OCI-LY7 (cell line): ENCODE results near the gene TRIM16. TPM values are rescaled to one million over a fixed set of nuclear protein-coding genes. Genes with fewer than 3 reads are reported as not detected.
"Not testable (repeated sequence)": the region's sequence is repeated elsewhere in the genome, so short reads cannot be mapped to it uniquely, and the experiment has no call there.

Source experiments
- BruUV-seq: library from RNA; stranded (reverse); fragments of 400-500 nt; replicated peaks from 2 replicates; lab custom pipeline; 2021; lab: Mats Ljungman, UMichigan
- CTCF ChIA-PET: fragments of 300-600 bp; sonication (Branson Sonifier 250); formaldehyde crosslinking; loops from one replicate; lab custom pipeline; 2022; ENCODE audit warnings: antibody characterized with exemption; ENCODE audit not compliant: unreplicated experiment; lab: Charles Lee
- POLR2A ChIA-PET: fragments of 300-600 bp; sonication (Branson Sonifier 250); formaldehyde crosslinking; loops from one replicate; lab custom pipeline; 2022; ENCODE audit warnings: antibody characterized with exemption; lab: Charles Lee
- DNase-seq: peaks from one replicate; pipeline ENCODE4 v3.0.0-alpha.2; 2015; ENCODE audit warnings: low spot score
- H2AFZ ChIP-seq: fragments of 200-600 bp; sonication (generic), shearing (Covaris generic); 2 replicates; pipeline ENCODE4 v1.6.1; 2014; ENCODE audit warnings: mild to moderate bottlenecking, antibody characterized with exemption, low read length, moderate library complexity
- H3K27ac ChIP-seq: fragments of 200-600 bp; sonication (generic); 2 replicates; pipeline ENCODE4 v1.5.1; 2014; ENCODE audit warnings: mixed run types, low read depth, mild to moderate bottlenecking, moderate library complexity, low read length, inconsistent platforms; ENCODE audit not compliant: poor library complexity, severe bottlenecking
- H3K36me3 ChIP-seq: fragments of 200-600 bp; sonication (generic); 2 replicates; pipeline ENCODE4 v1.6.1; 2014; ENCODE audit warnings: mild to moderate bottlenecking, antibody characterized with exemption, low read length, moderate library complexity, mixed read lengths; ENCODE audit not compliant: insufficient read depth
- H3K4me1 ChIP-seq: fragments of 200-600 bp; sonication (generic); 2 replicates; pipeline ENCODE4 v1.5.1; 2014; ENCODE audit warnings: mild to moderate bottlenecking, low read length; ENCODE audit not compliant: insufficient read depth, poor library complexity, severe bottlenecking
- H3K4me2 ChIP-seq: fragments of 200-600 bp; sonication (generic); 2 replicates; pipeline ENCODE4 v1.6.1; 2014; ENCODE audit warnings: mild to moderate bottlenecking, low read length
- H3K4me3 ChIP-seq: fragments of 200-600 bp; sonication (generic); 2 replicates; pipeline ENCODE4 v1.5.1; 2014; ENCODE audit warnings: mild to moderate bottlenecking, low read depth, low read length; ENCODE audit not compliant: poor library complexity, severe bottlenecking
- H3K79me2 ChIP-seq: fragments of 200-600 bp; sonication (generic); 2 replicates; pipeline ENCODE4 v1.6.1; 2016; ENCODE audit warnings: low read depth, mild to moderate bottlenecking, low read length, moderate library complexity, mixed read lengths; ENCODE audit not compliant: insufficient read depth
- H3K9me2 ChIP-seq: fragments of 200-600 bp; sonication (generic); 2 replicates; pipeline ENCODE4 v1.6.1; 2016; ENCODE audit warnings: mild to moderate bottlenecking, low read length, mixed read lengths; ENCODE audit not compliant: insufficient read depth
- H3K9me3 ChIP-seq: fragments of 200-600 bp; sonication (generic); 2 replicates; pipeline ENCODE4 v1.6.1; 2014; ENCODE audit warnings: mild to moderate bottlenecking, mixed run types, low read length, mixed read lengths
- H4K20me1 ChIP-seq: fragments of 200-600 bp; sonication (generic); 2 replicates; pipeline ENCODE4 v1.6.1; 2014; ENCODE audit warnings: mild to moderate bottlenecking, antibody characterized with exemption, low read length, moderate library complexity, mixed read lengths; ENCODE audit not compliant: insufficient read depth
- intact Hi-C: fragments of 100-400 bp; cut with micrococcal nuclease; formaldehyde crosslinking; loops from one replicate; pipeline ENCODE4 v1.10.0; 2022; ENCODE audit not compliant: unreplicated experiment
- total RNA-seq, 2 experiments: library from RNA; depleted of rRNA in 1 of 2; stranded (reverse); fragments of >200 nt in 1 of 2; shearing (Covaris generic) in 1 of 2; gene quantifications; 2 replicates each; pipeline ENCODE4 v1.2.3, GENCODE V29; 2014 to 2022

Gene TRIM16
- total RNA-seq, 2 experiments from 2014 or later: 13.2 to 13.8 TPM

- CTCF ChIA-PET, H3K9me3 ChIP-seq, H3K79me2 ChIP-seq, H3K36me3 ChIP-seq, H2AFZ ChIP-seq, H3K27ac ChIP-seq, BruUV-seq, H3K4me3 ChIP-seq, intact Hi-C loops, POLR2A ChIA-PET, H3K9me2 ChIP-seq, DNase-seq, H4K20me1 ChIP-seq: not testable (repeated sequence)
- 0 out of 2 replicates have a peak overlapping the region, but pooled peaks have one; percentile 5 for H3K4me2 ChIP-seq
- peaks cover 30% of the 10 kb centered on the region for H3K4me1 ChIP-seq
Observed at GRCh38 chr17:15590844-15591243, 93.3 kb downstream of the TRIM16 start.

DNA sequence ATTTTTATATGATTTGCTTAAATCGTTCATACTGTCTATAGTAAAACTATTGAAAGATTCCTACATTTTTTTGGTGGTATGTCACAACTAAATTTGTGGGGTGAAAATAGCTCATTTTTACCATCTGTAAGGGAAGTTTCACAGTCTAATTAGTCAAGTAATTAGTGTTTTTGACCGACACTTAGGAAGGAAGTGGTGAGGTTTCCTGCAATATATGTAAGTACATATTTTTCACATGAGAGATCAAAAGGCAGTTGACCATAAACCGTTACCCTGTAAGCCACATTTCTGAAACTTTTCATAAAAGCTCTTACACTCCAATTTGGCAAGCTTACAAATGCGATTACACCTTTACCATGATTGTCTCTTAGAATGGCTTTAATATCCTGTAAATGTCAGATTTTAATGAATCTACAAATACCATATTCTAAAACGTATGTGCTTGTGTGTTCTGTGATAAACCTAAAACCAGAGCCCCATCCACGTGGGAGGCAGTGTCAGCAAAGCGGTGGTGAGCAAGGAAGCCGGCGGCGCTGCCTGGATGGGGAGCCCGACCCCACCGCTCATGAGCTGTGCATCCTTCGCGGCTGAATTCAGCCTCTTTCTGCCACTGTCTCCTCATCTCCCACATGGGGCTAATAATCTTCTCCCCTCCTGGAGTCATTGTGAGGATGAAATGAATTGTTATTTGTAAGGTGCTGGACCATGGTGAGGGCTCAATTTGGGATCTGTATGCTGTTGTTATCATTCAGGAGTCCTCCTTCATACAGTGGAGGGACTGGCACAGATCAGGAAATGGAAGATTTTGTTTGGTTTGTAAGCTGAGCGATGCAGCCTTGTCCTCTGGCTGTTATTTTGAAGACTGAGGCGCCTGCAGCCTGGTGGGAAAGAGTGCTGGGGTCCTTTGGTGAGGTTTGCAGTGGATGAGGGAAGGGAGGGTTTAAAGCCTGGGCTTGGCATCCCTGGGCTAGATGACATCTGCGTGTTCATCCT, 94.3 kb downstream of the TRIM16 start:
- peak overlapping the region; percentile 58 for H3K27ac ChIP-seq
- H3K9me2 ChIP-seq, H4K20me1 ChIP-seq, POLR2A ChIA-PET, H3K36me3 ChIP-seq, intact Hi-C loops, H3K79me2 ChIP-seq, CTCF ChIA-PET, H3K9me3 ChIP-seq, H2AFZ ChIP-seq: not testable (repeated sequence)
- H3K4me3 ChIP-seq: peak overlapping the region; percentile 45
- H3K4me2 ChIP-seq: peak overlapping the region; percentile 75
- peak; percentile 25 for DNase-seq
- peaks cover 30% of the 10 kb centered on the region for H3K4me1 ChIP-seq
- BruUV-seq: TSS peak; percentile 80

- H2AFZ ChIP-seq, H3K9me2 ChIP-seq, H3K36me3 ChIP-seq, H3K9me3 ChIP-seq, H4K20me1 ChIP-seq, H3K79me2 ChIP-seq, intact Hi-C loops, H3K4me3 ChIP-seq, CTCF ChIA-PET, H3K27ac ChIP-seq, POLR2A ChIA-PET, BruUV-seq: not testable (repeated sequence)
- peak; percentile 66 for DNase-seq
- Histone ChIP-seq H3K4me1 (peaks cover 30% of the 10 kb centered on the region), H3K4me2 (peak overlapping the region; percentile 46)
Observed at GRCh38 chr17:15588017-15588416, 96.1 kb downstream of the TRIM16 start.

DNA sequence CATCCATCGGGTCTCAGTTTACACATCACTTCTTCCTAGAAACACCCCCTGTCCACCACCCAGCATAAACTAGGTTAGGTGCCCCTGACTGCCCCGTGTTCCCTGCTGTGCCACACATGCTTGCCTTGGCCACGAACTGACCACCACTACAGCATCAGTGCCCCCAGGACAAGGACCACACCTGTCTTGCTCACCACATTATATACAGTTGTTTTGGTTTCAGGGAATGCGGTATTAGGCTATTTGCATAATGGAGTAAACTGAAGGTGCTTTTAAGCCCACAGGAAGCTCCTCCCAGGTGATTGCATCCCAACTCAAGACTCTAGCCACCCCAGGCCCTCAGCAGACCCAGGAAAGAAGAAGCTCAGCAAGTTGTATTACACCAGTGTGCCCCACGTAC, 100.8 kb downstream of the TRIM16 start:
- H3K4me3 ChIP-seq, intact Hi-C loops, H3K4me2 ChIP-seq, H3K79me2 ChIP-seq, H3K4me1 ChIP-seq, BruUV-seq, DNase-seq, H3K9me2 ChIP-seq, CTCF ChIA-PET, H4K20me1 ChIP-seq, H2AFZ ChIP-seq, POLR2A ChIA-PET, H3K9me3 ChIP-seq, H3K27ac ChIP-seq, H3K36me3 ChIP-seq: not testable (repeated sequence)

GRCh38 chr17:15581462-15581861, 102.6 kb downstream of the TRIM16 start:
- H3K79me2 ChIP-seq, H2AFZ ChIP-seq, CTCF ChIA-PET, H3K9me3 ChIP-seq, H3K4me3 ChIP-seq, H3K4me2 ChIP-seq, H3K27ac ChIP-seq, BruUV-seq, H3K4me1 ChIP-seq, intact Hi-C loops, DNase-seq, H3K9me2 ChIP-seq, H3K36me3 ChIP-seq, H4K20me1 ChIP-seq: not testable (repeated sequence)
- POLR2A ChIA-PET: interaction anchor here (0.7 kb wide), 1 partner anchor 84 kb away, joined by 3 read pairs; no protein-coding TSS in a partner anchor
